HEK293 (cell line): ENCODE measurements around the gene WDR86.

Source experiments
- CTCF ChIA-PET: fragments of 350-600 bp; formaldehyde crosslinking; extraction: SDS; loops from one replicate; lab custom pipeline; 2021; ENCODE audit warnings: antibody characterized with exemption; lab: Yijun Ruan, JAX
- POLR2A ChIA-PET: fragments of 300-600 bp; formaldehyde crosslinking; extraction: SDS; loops from one replicate; lab custom pipeline; 2020; ENCODE audit warnings: antibody characterized with exemption, inconsistent platforms; lab: Yijun Ruan, JAX
- H3K27ac ChIP-seq: fragments of 200-500 bp; sonication (Bioruptor generic); 2 replicates; pipeline ENCODE4 v1.5.1; 2014; ENCODE audit warnings: low read depth, low read length, control low read depth, inconsistent platforms; ENCODE audit errors: extremely low read depth
- H3K36me3 ChIP-seq, 2 experiments: fragments of 200-500 bp in 1 of 2; sonication (Bioruptor generic) in 1 of 2; 1 replicate in 1 of 2; 2 replicates in 1 of 2; pipeline ENCODE4 v1.5.1; 2014 to 2017; ENCODE audit warnings: inconsistent platforms in 2 of 2, low read length in 2 of 2; ENCODE audit not compliant: control insufficient read depth in 2 of 2, insufficient read depth in 1 of 2
- H3K4me1 ChIP-seq: fragments of 200-500 bp; sonication (Bioruptor generic); 2 replicates; pipeline ENCODE4 v1.5.1; 2014; ENCODE audit warnings: mild to moderate bottlenecking, low read length, inconsistent platforms; ENCODE audit not compliant: control insufficient read depth, insufficient read depth
- H3K4me3 ChIP-seq: 2 replicates; pipeline ENCODE4 v1.5.1; 2011; ENCODE audit warnings: low read depth, mild to moderate bottlenecking, control low read depth, low read length, moderate library complexity
- H3K9me3 ChIP-seq: fragments of 200-500 bp; sonication (Bioruptor generic); 2 replicates; pipeline ENCODE4 v1.5.1; 2014; ENCODE audit warnings: low read depth, low read length, inconsistent platforms; ENCODE audit not compliant: control insufficient read depth, insufficient read depth
- REST ChIP-seq: fragments of 450-650 bp; formaldehyde crosslinking; IDR thresholded peaks from 2 replicates; pipeline ENCODE4 v1.5.1; 2016; ENCODE audit warnings: missing biosample characterization, missing genetic modification characterization
- YY1 ChIP-seq: fragments of 450-650 bp; formaldehyde crosslinking; IDR thresholded peaks from 2 replicates; pipeline ENCODE4 v1.5.1; 2018; ENCODE audit warnings: missing biosample characterization, missing genetic modification characterization
- ZBTB21 ChIP-seq: fragments of 450-650 bp; formaldehyde crosslinking; IDR thresholded peaks from 2 replicates; pipeline ENCODE4 v1.5.1; 2017; ENCODE audit warnings: missing biosample characterization, missing genetic modification characterization
- ZBTB26 ChIP-seq: fragments of 450-650 bp; formaldehyde crosslinking; optimal IDR thresholded peaks from 2 replicates; pipeline ENCODE3; 2016; ENCODE audit warnings: missing biosample characterization, mild to moderate bottlenecking, missing genetic modification characterization
- ZBTB49 ChIP-seq: fragments of 450-650 bp; formaldehyde crosslinking; IDR thresholded peaks from 2 replicates; pipeline ENCODE4 v1.5.1; 2016; ENCODE audit warnings: missing biosample characterization, missing genetic modification characterization, low read depth
- ZFP37 ChIP-seq: fragments of 450-650 bp; formaldehyde crosslinking; IDR thresholded peaks from 2 replicates; pipeline ENCODE4 v1.5.1; 2016; ENCODE audit warnings: missing biosample characterization, missing genetic modification characterization
- ZNF221 ChIP-seq: fragments of 450-650 bp; formaldehyde crosslinking; IDR thresholded peaks from 2 replicates; pipeline ENCODE4 v1.5.1; 2017; ENCODE audit warnings: missing biosample characterization, missing genetic modification characterization, borderline replicate concordance
- ZNF398 ChIP-seq: fragments of 450-650 bp; formaldehyde crosslinking; IDR thresholded peaks from 2 replicates; pipeline ENCODE4 v1.5.1; 2017; ENCODE audit warnings: missing biosample characterization, missing genetic modification characterization
- ZNF473 ChIP-seq: fragments of 450-650 bp; formaldehyde crosslinking; IDR thresholded peaks from 2 replicates; pipeline ENCODE4 v1.5.1; 2017; ENCODE audit warnings: missing biosample characterization, missing genetic modification characterization
- ZNF707 ChIP-seq: fragments of 450-650 bp; formaldehyde crosslinking; IDR thresholded peaks from 2 replicates; pipeline ENCODE4 v1.5.1; 2016; ENCODE audit warnings: missing biosample characterization, missing genetic modification characterization
- ZNF776 ChIP-seq: fragments of 450-650 bp; formaldehyde crosslinking; IDR thresholded peaks from 2 replicates; pipeline ENCODE4 v1.5.0; 2017; ENCODE audit warnings: missing biosample characterization, missing genetic modification characterization, borderline replicate concordance
- ZNF791 ChIP-seq: fragments of 450-650 bp; formaldehyde crosslinking; IDR thresholded peaks from 2 replicates; pipeline ENCODE4 v1.5.1; 2016; ENCODE audit warnings: missing biosample characterization, missing genetic modification characterization
- ZSCAN4 ChIP-seq: fragments of 450-650 bp; formaldehyde crosslinking; IDR thresholded peaks from 2 replicates; pipeline ENCODE4 v1.5.1; 2017; ENCODE audit warnings: missing biosample characterization, missing genetic modification characterization

Gene WDR86

GRCh38 chr7:151380199-151381097, 29.4 kb downstream of the WDR86 start:
- ChIA-PET POLR2A (interaction anchor here (0.5 kb wide), 1 partner anchor 557 kb away, joined by 3 read pairs; no protein-coding TSS in a partner anchor), CTCF (interaction anchor here (0.7 kb wide), 1 partner anchor 10 kb away, joined by 3 read pairs; no protein-coding TSS in a partner anchor)
- H3K4me3 ChIP-seq, result no peak overlapping the region
- peaks cover 0 to 43% of the 10 kb centered on the region in 2 experiments; a peak in 1 of 3 replicates for H3K36me3 ChIP-seq
- no peak overlapping the region for H3K27ac ChIP-seq
- H3K4me1 ChIP-seq, result no peaks in the 10 kb centered on the region
- no peak for TF ChIP-seq ZBTB26 (tag by site-specific recombination)
- no peak for TF ChIP-seq ZSCAN4 (tag by site-specific recombination)
- TF ChIP-seq ZBTB49, result no peak
- no peak for TF ChIP-seq ZFP37 (tag by site-specific recombination)
- TF ChIP-seq ZNF398, result no peak
- no peak for TF ChIP-seq REST (tag by site-specific recombination)
- no peak for TF ChIP-seq ZNF221 (tag by site-specific recombination)
- TF ChIP-seq ZNF776, result no peak
- TF ChIP-seq ZNF473 (tag by site-specific recombination), result no peak
- TF ChIP-seq YY1 (tag by site-specific recombination), result no peak
- no peaks in the 10 kb centered on the region for H3K9me3 ChIP-seq

- ChIA-PET CTCF (interaction anchor here (0.6 to 1.2 kb wide), 3 partner anchors 11 to 396 kb away, joined by 3 to 6 read pairs (median 3); no protein-coding TSS in a partner anchor), POLR2A (no interaction called here)
- Histone ChIP-seq H3K9me3 (no peaks in the 10 kb centered on the region), H3K4me1 (no peaks in the 10 kb centered on the region), H3K36me3 (peaks cover 0 to 48% of the 10 kb centered on the region in 2 experiments; a peak in 1 of 3 replicates), H3K27ac (no peak overlapping the region), H3K4me3 (no peak overlapping the region)
- TF ChIP-seq ZNF707, result no peak
- TF ChIP-seq ZBTB21, result no peak
- TF ChIP-seq ZNF398, result no peak
- TF ChIP-seq ZNF791 (tag by site-specific recombination), result no peak
Measured at GRCh38 chr7:151379534-151380198, 30.2 kb downstream of the WDR86 start.
